Activated CD4-positive, alpha-beta T cell treated with anti-CD3 and anti-CD28 coated beads for 36 hours (primary cell): ENCODE results near the gene ACVR1. TPM values are rescaled to one million over a fixed set of nuclear protein-coding genes. Genes with fewer than 3 reads are reported as not detected.

Experiments
- ATAC-seq: fragments of 200-7000 bp; cut with Tn5 transposase; one replicate; pipeline ENCODE4 v1.10.0; 2021; ENCODE audit warnings: mild to moderate bottlenecking, moderate library complexity
- CTCF ChIA-PET: fragments of 350-600 bp; sonication (Branson Sonifier 250); formaldehyde crosslinking; loops from one replicate; lab custom pipeline; 2021; ENCODE audit warnings: antibody characterized with exemption; lab: Charles Lee
- POLR2A ChIA-PET: fragments of 350-600 bp; sonication (Branson Sonifier 250); formaldehyde crosslinking; loops from one replicate; lab custom pipeline; 2021; ENCODE audit warnings: antibody characterized with exemption, inconsistent platforms; lab: Charles Lee
- DNase-seq: peaks from one replicate; pipeline ENCODE4 v3.0.0-alpha.2; 2020
- H3K27ac Mint-ChIP-seq: one replicate; pipeline ENCODE4 v1.8.0; 2021; ENCODE audit warnings: mixed read lengths
- H3K27me3 Mint-ChIP-seq: one replicate; pipeline ENCODE4 v1.8.0; 2021; ENCODE audit warnings: mixed read lengths
- H3K36me3 Mint-ChIP-seq: one replicate; pipeline ENCODE4 v1.8.0; 2021; ENCODE audit warnings: low read depth, mixed read lengths
- H3K4me1 Mint-ChIP-seq: one replicate; pipeline ENCODE4 v1.8.0; 2021; ENCODE audit warnings: mixed read lengths
- H3K4me3 Mint-ChIP-seq: one replicate; pipeline ENCODE4 v1.8.0; 2021; ENCODE audit warnings: mild to moderate bottlenecking, moderate library complexity, mixed read lengths
- H3K9me3 Mint-ChIP-seq: one replicate; pipeline ENCODE4 v1.8.0; 2021; ENCODE audit warnings: low read depth, mixed read lengths
- intact Hi-C, 2 experiments: fragments of 100-400 bp; cut with DNase I in 1 of 2; cut with micrococcal nuclease in 1 of 2; formaldehyde crosslinking; loops; one replicate each; pipeline versions ENCODE4 v1.14.2 to v1.15.1; 2022 to 2024; cut with DNase I, micrococcal nuclease
- total RNA-seq, 2 experiments: library from RNA; stranded (reverse); gene quantifications; one replicate each; pipeline ENCODE4 v1.2.3, GENCODE V29; 2021

Gene ACVR1
- 10 to 100 TPM; 17.1 to 23.0 TPM for total RNA-seq

- intact Hi-C loops, result loop anchor here (1.0 to 10.0 kb wide), 10 partner anchors 11 to 581 kb away; partner anchors contain the start of genes CCDC148 (in 2 of the 2), PKP4 (in 2 of the 2) and ACVR1C (in 1 of the 2)
- Mint-ChIP-seq H3K36me3 (peaks cover 19% of the 10 kb centered on the region), H3K27ac (peak within 1 kb of the TSS; percentile 91), H3K27me3 (no peaks in the 10 kb centered on the region), H3K4me1 (peaks cover 55% of the 10 kb centered on the region), H3K4me3 (peak within 1 kb of the TSS; percentile 89), H3K9me3 (no peaks in the 10 kb centered on the region)
- ChIA-PET POLR2A (interaction anchor here (0.6 to 3.7 kb wide), 6 partner anchors 12 to 85 kb away, joined by 3 to 29 read pairs (median 5); no protein-coding TSS in a partner anchor), CTCF (interaction anchor here (0.9 to 3.4 kb wide), 15 partner anchors 7 to 549 kb away, joined by 3 to 30 read pairs (median 5); no protein-coding TSS in a partner anchor)
- ATAC-seq (peak; percentile 90), DNase-seq (peak; percentile 93)
Observed at GRCh38 chr2:157876066-157876785, at the start of gene ACVR1. Gene ACVR1 (minus strand): TSS chr2:157876330. CDS start chr2:157799493, 76,837 bp downstream.

- intact Hi-C loops, result no loop called here
- Mint-ChIP-seq H3K4me3 (no peak overlapping the region), H3K36me3 (no peaks in the 10 kb centered on the region), H3K4me1 (peaks cover 8% of the 10 kb centered on the region), H3K27ac (no peak overlapping the region), H3K27me3 (no peaks in the 10 kb centered on the region), H3K9me3 (peaks cover 2% of the 10 kb centered on the region)
- ChIA-PET CTCF (no interaction called here), POLR2A (no interaction called here)
- ATAC-seq, result no peak
- no peak for DNase-seq
Observed at GRCh38 chr2:157925071-157925470, 48.9 kb upstream of the ACVR1 start.

GRCh38 chr2:157923598-157924217, 47.6 kb upstream of the ACVR1 start:
- ATAC-seq (no peak), DNase-seq (no peak)
- H3K27me3 Mint-ChIP-seq, result no peaks in the 10 kb centered on the region
- ChIA-PET CTCF (no interaction called here), POLR2A (no interaction called here)
- no peak overlapping the region for H3K27ac Mint-ChIP-seq
- peaks cover 2% of the 10 kb centered on the region for H3K9me3 Mint-ChIP-seq
- H3K4me1 Mint-ChIP-seq, result peaks cover 8% of the 10 kb centered on the region
- intact Hi-C loops, result no loop called here
- H3K36me3 Mint-ChIP-seq, result no peaks in the 10 kb centered on the region
- no peak overlapping the region for H3K4me3 Mint-ChIP-seq

GRCh38 chr2:157922815-157923214, 46.7 kb upstream of the ACVR1 start:
- H3K27me3 Mint-ChIP-seq, result no peaks in the 10 kb centered on the region
- H3K9me3 Mint-ChIP-seq, result no peaks in the 10 kb centered on the region
- peaks cover 8% of the 10 kb centered on the region for H3K4me1 Mint-ChIP-seq
- intact Hi-C loops, result no loop called here
- ChIA-PET POLR2A (no interaction called here), CTCF (no interaction called here)
- no peak for DNase-seq
- no peaks in the 10 kb centered on the region for H3K36me3 Mint-ChIP-seq
- peak; percentile 84 for ATAC-seq
- no peak overlapping the region for H3K4me3 Mint-ChIP-seq
- H3K27ac Mint-ChIP-seq, result no peak overlapping the region

- Mint-ChIP-seq H3K4me3 (no peak overlapping the region), H3K4me1 (peaks cover 8% of the 10 kb centered on the region), H3K27ac (no peak overlapping the region), H3K36me3 (no peaks in the 10 kb centered on the region), H3K27me3 (no peaks in the 10 kb centered on the region), H3K9me3 (no peaks in the 10 kb centered on the region)
- peak; percentile 30 for ATAC-seq
- CTCF ChIA-PET, result no interaction called here
- intact Hi-C loops, result no loop called here
- no peak for DNase-seq
- POLR2A ChIA-PET, result no interaction called here
Observed at GRCh38 chr2:157922336-157922735, 46.2 kb upstream of the ACVR1 start.

- ATAC-seq, result no peak
- DNase-seq, result no peak
- Mint-ChIP-seq H3K27ac (no peak overlapping the region), H3K9me3 (no peaks in the 10 kb centered on the region), H3K4me1 (peaks cover 8% of the 10 kb centered on the region), H3K4me3 (no peak overlapping the region), H3K36me3 (no peaks in the 10 kb centered on the region), H3K27me3 (no peaks in the 10 kb centered on the region)
- intact Hi-C loops, result no loop called here
- ChIA-PET CTCF (no interaction called here), POLR2A (no interaction called here)
Observed at GRCh38 chr2:157920736-157921135, 44.6 kb upstream of the ACVR1 start.

GRCh38 chr2:157919181-157919580, 43.1 kb upstream of the ACVR1 start:
- intact Hi-C loops, result no loop called here
- no peak overlapping the region for H3K4me3 Mint-ChIP-seq
- no peak overlapping the region for H3K27ac Mint-ChIP-seq
- ChIA-PET CTCF (interaction anchor here (0.6 kb wide), 1 partner anchor 73 kb away, joined by 3 read pairs; no protein-coding TSS in a partner anchor), POLR2A (no interaction called here)
- no peaks in the 10 kb centered on the region for H3K36me3 Mint-ChIP-seq
- H3K4me1 Mint-ChIP-seq, result peaks cover 8% of the 10 kb centered on the region
- no peaks in the 10 kb centered on the region for H3K9me3 Mint-ChIP-seq
- H3K27me3 Mint-ChIP-seq, result no peaks in the 10 kb centered on the region
- ATAC-seq (no peak), DNase-seq (no peak)

- POLR2A ChIA-PET, result no interaction called here
- Mint-ChIP-seq H3K27me3 (no peaks in the 10 kb centered on the region), H3K27ac (no peak overlapping the region), H3K9me3 (peaks cover 2% of the 10 kb centered on the region), H3K4me1 (peaks cover 8% of the 10 kb centered on the region), H3K4me3 (no peak overlapping the region), H3K36me3 (no peaks in the 10 kb centered on the region)
- DNase-seq, result no peak
- CTCF ChIA-PET, result no interaction called here
- ATAC-seq, result no peak
- intact Hi-C loops, result no loop called here
Observed at GRCh38 chr2:157918319-157918718, 42.2 kb upstream of the ACVR1 start.

- Mint-ChIP-seq H3K9me3 (peaks cover 3% of the 10 kb centered on the region), H3K4me3 (no peak overlapping the region), H3K27me3 (no peaks in the 10 kb centered on the region), H3K27ac (no peak overlapping the region), H3K36me3 (no peaks in the 10 kb centered on the region), H3K4me1 (peaks cover 3% of the 10 kb centered on the region)
- POLR2A ChIA-PET, result no interaction called here
- ATAC-seq, result no peak
- CTCF ChIA-PET, result interaction anchor here (0.7 to 1.0 kb wide), 2 partner anchors 10 to 131 kb away, joined by 3 read pairs; no protein-coding TSS in a partner anchor
- intact Hi-C loops, result no loop called here
- DNase-seq, result no peak
Observed at GRCh38 chr2:157911750-157912149, 35.6 kb upstream of the ACVR1 start.

- CTCF ChIA-PET, result interaction anchor here (0.7 to 1.0 kb wide), 2 partner anchors 10 to 131 kb away, joined by 3 read pairs; no protein-coding TSS in a partner anchor
- H3K27ac Mint-ChIP-seq, result no peak overlapping the region
- intact Hi-C loops, result no loop called here
Observed at GRCh38 chr2:157911246-157911645, 35.1 kb upstream of the ACVR1 start.

GRCh38 chr2:157905092-157905491, 29.0 kb upstream of the ACVR1 start:
- Mint-ChIP-seq H3K4me3 (no peak overlapping the region), H3K9me3 (no peaks in the 10 kb centered on the region), H3K36me3 (peaks cover 2% of the 10 kb centered on the region), H3K27ac (no peak overlapping the region), H3K4me1 (peaks cover 27% of the 10 kb centered on the region), H3K27me3 (no peaks in the 10 kb centered on the region)
- ATAC-seq (no peak), DNase-seq (no peak)
- intact Hi-C loops, result no loop called here
- CTCF ChIA-PET, result interaction anchor here (1.1 to 1.3 kb wide), 2 partner anchors 40 to 111 kb away, joined by 3 to 4 read pairs; no protein-coding TSS in a partner anchor
- POLR2A ChIA-PET, result no interaction called here

More at GRCh38 chr2:157911246-157911645, 35.1 kb upstream of the ACVR1 start:
- DNase-seq (no peak), ATAC-seq (no peak)
- Mint-ChIP-seq H3K36me3 (no peaks in the 10 kb centered on the region), H3K4me3 (no peak overlapping the region), H3K4me1 (peaks cover 3% of the 10 kb centered on the region), H3K9me3 (peaks cover 3% of the 10 kb centered on the region), H3K27me3 (no peaks in the 10 kb centered on the region)
- POLR2A ChIA-PET, result no interaction called here
